Pancreas (tissue), 10 donors: ENCODE data around the gene ARG2. TPM values are rescaled to one million over a fixed set of nuclear protein-coding genes. Genes with fewer than 3 reads are reported as not detected.

ENCODE experiments used
- ATAC-seq, 4 donors: fragments of 200-7000 bp; cut with Tn5 transposase; one replicate each; pipeline versions ENCODE4 v1.8.0 to v1.9.1; 2020; ENCODE audit warnings: mild to moderate bottlenecking in 4 of 4, moderate library complexity in 4 of 4
- DNase-seq, 6 donors: peaks; one replicate each; pipeline ENCODE4 v3.0.0-alpha.2; 2020
- FAIRE-seq: peaks from 2 replicates; lab custom pipeline; 2012; peaks lifted over from hg19 to GRCh38; lab: Jason Lieb, UNC
- H3K27ac ChIP-seq, 4 donors: fragments of 200-600 bp; sonication (generic); 1 replicate in 3 of 4; 2 replicates in 1 of 4; pipeline versions ENCODE4 v1.5.0 to v1.8.0; 2020
- H3K27me3 ChIP-seq, 4 donors: fragments of 200-600 bp; one replicate each; pipeline ENCODE4 v1.8.0; 2021
- H3K36me3 ChIP-seq, 3 donors: fragments of 200-600 bp; sonication (generic) in 1 of 3; one replicate each; pipeline versions ENCODE4 v1.5.0 to v1.8.0; 2020 to 2021
- H3K4me1 ChIP-seq, 3 donors: fragments of 200-600 bp; one replicate each; pipeline ENCODE4 v1.8.0; 2021
- H3K4me3 ChIP-seq, 4 donors: fragments of 200-600 bp; sonication (generic) in 2 of 4; one replicate each; pipeline versions ENCODE4 v1.5.0 to v1.8.0; 2020 to 2021
- H3K9me3 ChIP-seq, 4 donors: fragments of 200-600 bp; one replicate each; pipeline ENCODE4 v1.8.0; 2021
- WGBS, 2 donors: extraction: QIAGEN DNeasy Blood & Tissue Kit; methylation state at CpG; one replicate each; pipeline ENCODE4 v1.1.7; 2013; 5-methylcytosine and 5-hydroxymethylcytosine counted together
- intact Hi-C, 3 donors: fragments of 100-400 bp; cut with DNase I; formaldehyde crosslinking; loops; one replicate each; pipeline versions ENCODE4 v1.11.1 to v1.14.2; 2022
- polyA plus RNA-seq, 2 donors: library from polyadenylated mRNA; stranded (reverse); fragments of 200-250 nt; gene quantifications; one replicate each; pipeline ENCODE4 v1.2.3, GENCODE V29; 2013
- total RNA-seq, 6 donors: library from RNA; stranded (reverse); fragmentation: NEBNext Ultra II Directional in 4 of 6; extraction: Animal tissue kit (Norgen Biotek cat#: 25700) in 4 of 6; gene quantifications; one replicate each; pipeline versions ENCODE4 v1.2.1 to v1.2.4, GENCODE V29; 2021 to 2023
- TF ChIP-seq, protein P1 (sequence below), 4 donors: fragments of 200-600 bp; sonication (generic) in 3 of 4; IDR thresholded peaks; one replicate each; pipeline versions ENCODE4 v1.5.0 to v1.8.0; 2021; ENCODE audit warnings: antibody characterized with exemption in 4 of 4
- donor health status: healthy with polysubstance abuse.
- donor health status: DM: no; HTN: no; CAD: no; lungs with moderate emphysema.
- donor health status: DM: no; HTN: no; CAD: no.
- donor health status: control.
- donor health status: control.
- donor health status: Bipolar disorder and iron deficiency.
- donor health status: DM: yes; HTN: yes; CAD: no.
- donor health status: DM: no; HTN: no; CAD: no.
- donor health status: DM: no; HTN: no; CAD: no.
- donor health status: DM: yes; HTN: yes; CAD: no.

ARG2 gene
- total and polyA plus RNA-seq, 8 donors: 1.2 to 15.0 (median 2.1) TPM

DNA sequence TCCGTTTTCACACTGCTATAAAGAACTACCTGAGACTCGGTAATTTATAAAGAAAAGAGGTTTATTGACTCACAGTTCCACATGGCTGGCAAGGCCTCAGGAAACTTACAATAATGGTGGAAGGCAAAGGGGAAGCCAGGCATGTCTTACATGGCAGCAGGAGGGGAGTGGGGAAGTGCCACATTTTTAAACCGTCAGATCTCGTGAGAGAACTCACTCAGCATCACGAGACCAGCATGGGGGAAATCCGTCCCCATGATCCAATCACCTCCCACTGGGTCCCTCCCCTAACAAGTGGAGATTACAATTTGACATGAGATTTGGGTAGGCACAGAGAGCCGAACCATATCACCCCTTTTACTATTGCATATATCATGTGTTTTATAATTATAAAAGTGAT is 17.6 kb upstream of the ARG2 start:
- FAIRE-seq (no peak), ATAC-seq (no peak), DNase-seq (no peak)
- 73 to 76% methylated on average over 7 of the region's 7 CpGs for whole genome bisulfite sequencing, 2 donors
- TF ChIP-seq, protein P1, sequence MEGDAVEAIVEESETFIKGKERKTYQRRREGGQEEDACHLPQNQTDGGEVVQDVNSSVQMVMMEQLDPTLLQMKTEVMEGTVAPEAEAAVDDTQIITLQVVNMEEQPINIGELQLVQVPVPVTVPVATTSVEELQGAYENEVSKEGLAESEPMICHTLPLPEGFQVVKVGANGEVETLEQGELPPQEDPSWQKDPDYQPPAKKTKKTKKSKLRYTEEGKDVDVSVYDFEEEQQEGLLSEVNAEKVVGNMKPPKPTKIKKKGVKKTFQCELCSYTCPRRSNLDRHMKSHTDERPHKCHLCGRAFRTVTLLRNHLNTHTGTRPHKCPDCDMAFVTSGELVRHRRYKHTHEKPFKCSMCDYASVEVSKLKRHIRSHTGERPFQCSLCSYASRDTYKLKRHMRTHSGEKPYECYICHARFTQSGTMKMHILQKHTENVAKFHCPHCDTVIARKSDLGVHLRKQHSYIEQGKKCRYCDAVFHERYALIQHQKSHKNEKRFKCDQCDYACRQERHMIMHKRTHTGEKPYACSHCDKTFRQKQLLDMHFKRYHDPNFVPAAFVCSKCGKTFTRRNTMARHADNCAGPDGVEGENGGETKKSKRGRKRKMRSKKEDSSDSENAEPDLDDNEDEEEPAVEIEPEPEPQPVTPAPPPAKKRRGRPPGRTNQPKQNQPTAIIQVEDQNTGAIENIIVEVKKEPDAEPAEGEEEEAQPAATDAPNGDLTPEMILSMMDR (IDR thresholded peaks at IDR 0.05): no peak
- Histone ChIP-seq H3K27me3 (no peaks in the 10 kb centered on the region), H3K9me3 (no peaks in the 10 kb centered on the region), H3K36me3 (no peaks in the 10 kb centered on the region), H3K4me3 (no peak overlapping the region), H3K27ac (no peak overlapping the region), H3K4me1 (peaks cover 0 to 5% (median 0%) of the 10 kb centered on the region in 3 donors)
- intact Hi-C loops: no loop called here

DNA sequence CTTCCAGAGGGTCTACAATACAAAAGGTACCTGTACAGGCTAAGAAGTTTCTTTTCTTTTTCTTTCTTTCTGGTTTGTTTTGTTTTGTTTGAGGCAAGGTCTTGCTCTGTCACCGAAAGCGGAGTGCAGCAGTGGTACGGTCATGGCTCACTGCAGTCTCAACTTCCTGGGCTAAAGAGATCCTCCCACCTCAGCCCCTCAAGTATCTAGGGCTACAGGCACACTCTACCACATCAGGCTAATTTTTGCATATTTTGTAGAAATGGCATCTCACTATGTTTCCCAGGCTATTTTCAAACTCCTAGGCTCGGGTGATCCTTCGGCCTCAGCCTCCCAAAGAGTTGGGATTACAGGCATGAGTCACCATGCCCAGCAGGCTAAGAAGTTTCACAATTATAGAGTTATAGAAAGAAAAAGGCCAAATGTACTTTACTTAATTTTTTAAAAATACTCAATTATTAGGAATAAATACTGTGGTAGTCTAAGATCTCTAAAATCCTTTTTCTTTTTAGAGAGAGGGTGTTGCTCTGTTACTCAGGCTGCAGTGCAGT is 16.6 kb upstream of the ARG2 start:
- Histone ChIP-seq H3K27ac (no peak overlapping the region), H3K27me3 (no peaks in the 10 kb centered on the region), H3K4me1 (peaks cover 0 to 4% (median 0%) of the 10 kb centered on the region in 3 donors), H3K4me3 (no peak overlapping the region), H3K36me3 (no peaks in the 10 kb centered on the region), H3K9me3 (no peaks in the 10 kb centered on the region)
- ATAC-seq (no peak), DNase-seq (no peak), FAIRE-seq (no peak)
- 69 to 73% methylated on average over 5 of the region's 5 CpGs for WGBS, 2 donors
- TF ChIP-seq, protein P1 (IDR thresholded peaks at IDR 0.05): no peak
- intact Hi-C loops: no loop called here

DNA sequence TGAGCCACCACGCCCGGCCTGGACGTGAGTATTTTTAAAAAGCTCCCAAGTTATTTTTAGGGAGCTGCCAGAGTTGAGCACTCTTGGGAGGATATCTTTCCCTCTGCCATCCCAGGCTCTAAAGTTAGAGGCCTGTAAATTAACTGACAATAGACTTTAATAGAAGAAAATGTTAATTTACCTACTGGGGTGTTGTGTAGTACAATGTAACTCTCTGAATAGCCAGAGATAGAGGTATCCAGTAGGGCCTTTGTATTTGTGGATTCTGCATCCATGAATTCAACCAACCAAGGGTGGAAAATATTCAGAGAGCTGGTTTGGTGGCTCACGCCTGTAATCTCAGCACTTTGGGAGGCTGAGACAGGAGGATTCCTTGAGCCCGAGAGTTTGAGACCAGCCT is 12.1 kb upstream of the ARG2 start:
- FAIRE-seq: no peak
- Histone ChIP-seq H3K4me3 (no peak overlapping the region), H3K27me3 (no peaks in the 10 kb centered on the region), H3K9me3 (no peaks in the 10 kb centered on the region), H3K36me3 (no peaks in the 10 kb centered on the region), H3K4me1 (no peaks in the 10 kb centered on the region), H3K27ac (no peak overlapping the region)
- ATAC-seq: no peak
- 89 to 90% methylated on average over 5 of the region's 5 CpGs for WGBS, 2 donors
- TF ChIP-seq, protein P1 (IDR thresholded peaks at IDR 0.05): no peak
- intact Hi-C loops: no loop called here
- no peak for DNase-seq

DNA sequence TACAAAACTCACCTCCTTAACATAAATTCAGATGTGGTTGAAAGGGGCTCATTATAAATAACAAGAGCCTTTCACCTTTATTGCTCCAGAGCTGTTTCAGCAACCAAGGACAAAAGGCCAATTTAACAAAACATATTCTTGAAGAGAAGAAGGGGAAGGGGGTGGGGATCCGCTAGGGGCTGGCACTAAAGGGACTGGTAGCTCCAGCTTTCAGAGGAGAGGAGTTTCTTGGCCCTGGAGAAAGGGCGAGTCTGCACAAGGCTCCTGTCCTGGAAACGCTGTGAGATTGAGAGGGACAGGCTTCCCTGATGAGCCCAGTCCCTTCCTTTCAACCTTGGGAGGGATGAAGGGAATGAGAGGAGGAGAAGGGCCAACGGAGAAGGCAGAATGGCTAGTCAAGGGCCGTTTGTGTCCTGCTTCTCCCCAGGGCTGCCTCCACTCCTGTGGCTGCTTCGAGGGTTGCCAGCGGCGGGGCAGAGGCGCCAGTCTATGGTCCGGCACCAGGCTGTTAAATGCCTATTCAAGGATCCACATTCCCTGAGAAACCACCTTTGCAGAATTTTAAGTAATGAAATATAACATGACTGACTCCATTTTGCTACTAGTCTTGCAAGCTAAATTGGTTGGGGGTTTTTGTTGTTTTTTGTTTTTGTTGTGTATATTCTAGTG is 9.9 kb upstream of the ARG2 start:
- intact Hi-C loops: no loop called here
- 65 to 76% methylated on average over 10 of the region's 10 CpGs for WGBS, 2 donors
- FAIRE-seq (no peak), ATAC-seq (no peak), DNase-seq (no peak)
- no peak overlapping the region for H3K4me3 ChIP-seq
- H3K27ac ChIP-seq: no peak overlapping the region
- H3K9me3 ChIP-seq: no peaks in the 10 kb centered on the region
- TF ChIP-seq, protein P1 (IDR thresholded peaks at IDR 0.05): no peak
- no peaks in the 10 kb centered on the region for H3K4me1 ChIP-seq
- no peaks in the 10 kb centered on the region for H3K27me3 ChIP-seq
- H3K36me3 ChIP-seq: no peaks in the 10 kb centered on the region

DNA sequence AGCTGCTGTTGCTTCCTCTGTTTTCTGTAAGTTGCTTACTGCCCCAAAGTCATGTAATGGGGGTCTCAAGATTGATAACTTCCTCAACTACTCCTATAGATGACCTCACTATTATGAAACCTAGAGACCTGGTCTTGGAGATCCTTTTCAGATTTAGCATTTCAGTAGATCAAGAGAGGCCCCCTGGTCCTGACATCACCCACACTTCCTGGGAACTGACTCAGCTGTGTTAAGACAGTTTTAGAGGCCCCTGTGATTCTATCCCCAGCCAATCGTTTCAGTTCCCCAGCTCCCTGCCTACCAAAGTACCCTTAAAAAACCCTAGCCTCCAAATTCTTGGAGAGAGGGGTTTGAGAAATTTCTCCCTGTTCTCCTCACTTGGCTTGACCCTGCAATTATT is 9.2 kb upstream of the ARG2 start:
- Histone ChIP-seq H3K4me3 (no peak overlapping the region), H3K27ac (no peak overlapping the region), H3K4me1 (no peaks in the 10 kb centered on the region), H3K36me3 (no peaks in the 10 kb centered on the region), H3K27me3 (no peaks in the 10 kb centered on the region), H3K9me3 (no peaks in the 10 kb centered on the region)
- FAIRE-seq (no peak), DNase-seq (no peak), ATAC-seq (no peak)
- intact Hi-C loops: no loop called here
- 47 to 53% methylated on average over 1 of the region's 1 CpG for WGBS, 2 donors
- TF ChIP-seq, protein P1 (IDR thresholded peaks at IDR 0.05): no peak
